MCF 10A (cell line): ENCODE results near the gene VAPA. TPM values are rescaled to one million over a fixed set of nuclear protein-coding genes. Genes with fewer than 3 reads are reported as not detected.

Experiments
- BruUV-seq: library from RNA; stranded (reverse); fragments of 400-500 nt; replicated peaks from 2 replicates; lab custom pipeline; 2021; lab: Mats Ljungman, UMichigan
- CTCF ChIA-PET: fragments of 300-600 bp; sonication (Branson Sonifier 250); formaldehyde crosslinking; extraction: SDS; loops from one replicate; lab custom pipeline; 2021; ENCODE audit warnings: antibody characterized with exemption, inconsistent platforms; lab: Yijun Ruan, JAX
- POLR2A ChIA-PET: fragments of 300-600, 350-650 bp; sonication (Branson Sonifier 250); formaldehyde crosslinking; extraction: SDS; loops from one replicate; lab custom pipeline; 2020; ENCODE audit warnings: antibody characterized with exemption, inconsistent platforms; lab: Yijun Ruan, JAX
- DNase-seq: peaks from one replicate; pipeline ENCODE4 v3.0.0-alpha.2; 2018; ENCODE audit not compliant: unreplicated experiment
- H3K27ac Mint-ChIP-seq: one replicate; pipeline ENCODE4 v1.8.0; 2022; ENCODE audit warnings: mild to moderate bottlenecking, low read depth, mixed read lengths; ENCODE audit not compliant: unreplicated experiment
- H3K27me3 Mint-ChIP-seq: one replicate; pipeline ENCODE4 v1.8.0; 2022; ENCODE audit warnings: mixed read lengths; ENCODE audit not compliant: insufficient read depth, unreplicated experiment
- H3K36me3 Mint-ChIP-seq: one replicate; pipeline ENCODE4 v1.8.0; 2022; ENCODE audit warnings: mild to moderate bottlenecking, moderate library complexity, mixed read lengths; ENCODE audit not compliant: insufficient read depth, unreplicated experiment
- H3K4me1 Mint-ChIP-seq: one replicate; pipeline ENCODE4 v1.8.0; 2022; ENCODE audit warnings: mixed read lengths; ENCODE audit not compliant: insufficient read depth, unreplicated experiment
- H3K4me3 Mint-ChIP-seq: one replicate; pipeline ENCODE4 v1.8.0; 2022; ENCODE audit warnings: mild to moderate bottlenecking, moderate library complexity, mixed read lengths; ENCODE audit not compliant: unreplicated experiment
- H3K9me3 Mint-ChIP-seq: one replicate; pipeline ENCODE4 v1.8.0; 2022; ENCODE audit warnings: mixed read lengths; ENCODE audit not compliant: unreplicated experiment
- intact Hi-C: fragments of 100-400 bp; cut with micrococcal nuclease; formaldehyde crosslinking; loops from 2 replicates; pipeline ENCODE4 v1.14.1; 2022
- total RNA-seq: library from RNA; stranded (reverse); gene quantifications from 2 replicates; pipeline ENCODE4 v1.2.3, GENCODE V29; 2022
- TF ChIP-seq, protein P1 (sequence below): fragments of 200-600 bp; IDR thresholded peaks from one replicate; pipeline ENCODE4 v1.8.0; 2022; ENCODE audit warnings: antibody characterized with exemption, mild to moderate bottlenecking; ENCODE audit not compliant: unreplicated experiment

Gene VAPA
- total RNA-seq, 1 experiment from 2014 or later: 286 TPM

DNA sequence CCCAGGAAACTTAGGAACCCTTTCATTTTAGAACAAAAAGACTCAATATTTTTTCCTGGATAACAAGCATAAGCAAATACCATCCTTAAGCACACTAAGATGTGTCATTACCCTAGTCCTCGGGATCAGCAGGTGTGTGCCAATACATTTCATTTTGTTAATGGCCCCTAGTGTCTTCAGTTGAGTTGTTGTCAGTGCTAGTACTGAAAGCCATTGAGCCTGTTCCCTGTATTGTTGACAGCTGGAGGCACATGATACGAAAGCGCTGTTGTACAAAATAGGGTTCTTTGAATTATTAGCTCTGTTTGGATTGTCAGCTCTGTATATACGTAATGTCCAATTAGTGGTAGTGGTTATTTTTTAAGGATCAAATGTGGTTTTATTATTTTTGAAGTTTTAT is 29.5 kb downstream of the VAPA start:
- Mint-ChIP-seq H3K36me3 (peaks cover 74% of the 10 kb centered on the region), H3K4me3 (no peak overlapping the region), H3K27me3 (no peaks in the 10 kb centered on the region), H3K4me1 (no peaks in the 10 kb centered on the region), H3K27ac (no peak overlapping the region), H3K9me3 (no peaks in the 10 kb centered on the region)
- intact Hi-C loops: no loop called here
- CTCF ChIA-PET: no interaction called here
- TF ChIP-seq, protein P1, sequence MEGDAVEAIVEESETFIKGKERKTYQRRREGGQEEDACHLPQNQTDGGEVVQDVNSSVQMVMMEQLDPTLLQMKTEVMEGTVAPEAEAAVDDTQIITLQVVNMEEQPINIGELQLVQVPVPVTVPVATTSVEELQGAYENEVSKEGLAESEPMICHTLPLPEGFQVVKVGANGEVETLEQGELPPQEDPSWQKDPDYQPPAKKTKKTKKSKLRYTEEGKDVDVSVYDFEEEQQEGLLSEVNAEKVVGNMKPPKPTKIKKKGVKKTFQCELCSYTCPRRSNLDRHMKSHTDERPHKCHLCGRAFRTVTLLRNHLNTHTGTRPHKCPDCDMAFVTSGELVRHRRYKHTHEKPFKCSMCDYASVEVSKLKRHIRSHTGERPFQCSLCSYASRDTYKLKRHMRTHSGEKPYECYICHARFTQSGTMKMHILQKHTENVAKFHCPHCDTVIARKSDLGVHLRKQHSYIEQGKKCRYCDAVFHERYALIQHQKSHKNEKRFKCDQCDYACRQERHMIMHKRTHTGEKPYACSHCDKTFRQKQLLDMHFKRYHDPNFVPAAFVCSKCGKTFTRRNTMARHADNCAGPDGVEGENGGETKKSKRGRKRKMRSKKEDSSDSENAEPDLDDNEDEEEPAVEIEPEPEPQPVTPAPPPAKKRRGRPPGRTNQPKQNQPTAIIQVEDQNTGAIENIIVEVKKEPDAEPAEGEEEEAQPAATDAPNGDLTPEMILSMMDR: no peak
- POLR2A ChIA-PET: interaction anchor here (0.7 to 2.1 kb wide), 3 partner anchors 28 to 157 kb away, joined by 3 to 13 read pairs (median 5); partner anchors contain the start of gene VAPA
- BruUV-seq: no TSS peak
- DNase-seq: no peak

DNA sequence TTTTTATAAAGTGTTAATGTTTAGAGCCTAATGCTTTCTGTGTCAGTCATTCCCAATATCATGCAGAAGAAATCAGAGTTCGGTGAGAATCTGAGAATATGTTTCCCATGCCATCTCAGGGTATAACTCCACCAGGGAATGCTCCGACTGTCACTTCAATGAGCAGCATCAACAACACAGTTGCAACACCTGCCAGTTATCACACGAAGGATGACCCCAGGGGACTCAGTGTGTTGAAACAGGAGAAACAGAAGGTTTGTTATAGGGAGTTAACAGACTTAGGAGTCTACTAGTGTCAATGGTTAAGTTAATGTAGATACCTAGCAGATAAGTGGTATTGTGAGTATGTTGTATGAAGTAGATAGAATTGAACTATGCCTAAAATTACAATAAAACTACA is 31.0 kb downstream of the VAPA start:
- no peaks in the 10 kb centered on the region for H3K9me3 Mint-ChIP-seq
- DNase-seq: no peak
- intact Hi-C loops: no loop called here
- TF ChIP-seq, protein P1: no peak
- H3K4me3 Mint-ChIP-seq: no peak overlapping the region
- no peak overlapping the region for H3K27ac Mint-ChIP-seq
- H3K27me3 Mint-ChIP-seq: no peaks in the 10 kb centered on the region
- H3K4me1 Mint-ChIP-seq: peaks cover under 1% of the 10 kb centered on the region
- POLR2A ChIA-PET: no interaction called here
- BruUV-seq: no TSS peak
- CTCF ChIA-PET: no interaction called here
- H3K36me3 Mint-ChIP-seq: peaks cover 70% of the 10 kb centered on the region

DNA sequence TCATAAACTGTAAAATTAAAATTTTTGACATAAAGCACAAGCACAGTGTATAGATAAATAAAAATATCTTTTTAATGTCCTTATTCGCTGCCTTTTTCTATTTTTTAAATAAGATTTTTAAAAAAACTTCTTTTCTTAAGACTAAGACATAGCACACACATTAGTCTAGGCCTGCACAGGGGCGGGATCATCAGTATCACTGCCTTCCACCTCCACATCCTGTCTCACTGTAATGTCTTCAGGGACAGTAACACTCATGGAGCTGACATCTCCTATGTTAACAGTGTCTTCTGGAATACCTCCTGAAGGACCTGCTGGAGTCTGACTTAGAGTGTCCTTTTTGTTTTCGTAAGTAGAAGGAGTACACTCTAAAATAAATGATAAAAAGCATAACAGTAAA is 33.0 kb downstream of the VAPA start:
- BruUV-seq: no TSS peak
- Mint-ChIP-seq H3K27ac (no peak overlapping the region), H3K27me3 (no peaks in the 10 kb centered on the region), H3K4me3 (no peak overlapping the region), H3K36me3 (peaks cover 70% of the 10 kb centered on the region), H3K4me1 (peaks cover 18% of the 10 kb centered on the region), H3K9me3 (no peaks in the 10 kb centered on the region)
- TF ChIP-seq, protein P1: no peak
- intact Hi-C loops: no loop called here
- no peak for DNase-seq
- ChIA-PET CTCF (interaction anchor here (0.6 to 1.3 kb wide), 3 partner anchors 14 to 372 kb away, joined by 3 to 4 read pairs (median 4); no protein-coding TSS in a partner anchor), POLR2A (interaction anchor here (0.5 to 1.8 kb wide), 4 partner anchors 13 to 33 kb away, joined by 3 to 8 read pairs (median 3); partner anchors contain the start of gene VAPA)

DNA sequence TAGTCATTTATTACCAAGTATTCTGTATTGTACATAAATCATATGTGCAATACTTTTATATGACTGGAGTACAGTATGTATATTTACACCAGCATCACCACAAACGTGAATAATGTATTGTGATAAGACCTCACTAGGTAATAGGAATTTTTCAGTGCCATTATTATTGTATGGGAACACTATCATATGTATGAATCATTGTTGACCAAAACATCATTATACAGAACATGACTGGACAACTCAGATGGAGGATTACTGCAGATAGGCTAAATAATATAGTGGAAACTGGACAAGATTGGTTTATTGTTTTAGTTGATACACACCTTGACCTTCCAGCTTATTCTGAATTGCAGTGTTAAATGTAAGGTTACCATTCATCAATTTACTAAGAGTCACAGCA is 33.4 kb downstream of the VAPA start:
- TF ChIP-seq, protein P1: no peak
- POLR2A ChIA-PET: interaction anchor here (0.5 to 1.8 kb wide), 4 partner anchors 14 to 34 kb away, joined by 3 to 8 read pairs (median 3); partner anchors contain the start of gene VAPA
- no TSS peak for BruUV-seq
- Mint-ChIP-seq H3K4me3 (no peak overlapping the region), H3K4me1 (peaks cover 23% of the 10 kb centered on the region), H3K27me3 (no peaks in the 10 kb centered on the region), H3K36me3 (peaks cover 72% of the 10 kb centered on the region), H3K9me3 (no peaks in the 10 kb centered on the region), H3K27ac (no peak overlapping the region)
- intact Hi-C loops: no loop called here
- CTCF ChIA-PET: interaction anchor here (0.6 to 1.3 kb wide), 3 partner anchors 15 to 372 kb away, joined by 3 to 4 read pairs (median 4); no protein-coding TSS in a partner anchor
- DNase-seq: no peak
